K562 (cell line): ENCODE data around the gene SYT13. TPM values are rescaled to one million over a fixed set of nuclear protein-coding genes. Genes with fewer than 3 reads are reported as not detected.

Experiments
- ATAC-seq: fragments of 200-7000 bp; cut with Tn5 transposase; 3 replicates; pipeline ENCODE4 v1.9.1; 2020; ENCODE audit warnings: moderate library complexity
- BruUV-seq: library from RNA; stranded (reverse); fragments of 400-500 nt; replicated peaks from 2 replicates; lab custom pipeline; 2021; lab: Mats Ljungman, UMichigan
- CTCF ChIA-PET: fragments of 300-600 bp; formaldehyde crosslinking; extraction: SDS; loops from one replicate; lab custom pipeline; 2021; ENCODE audit warnings: low intra/inter-chr PET ratio; lab: Yijun Ruan, JAX
- POLR2A ChIA-PET: fragments of 300-600, 350-650 bp; sonication (Branson Sonifier 250); formaldehyde crosslinking; extraction: SDS; loops from one replicate; lab custom pipeline; 2021; ENCODE audit warnings: antibody characterized with exemption, inconsistent platforms; lab: Yijun Ruan, JAX
- DNase-seq, 4 experiments: peaks; one replicate each; pipeline versions ENCODE4 v3.0.0 to v3.0.0-alpha.2; 2011 to 2018; ENCODE audit warnings: low spot score in 3 of 4, mixed read lengths in 3 of 4; ENCODE audit errors: extremely low read depth in 1 of 4
- FAIRE-seq: peaks from 2 replicates; lab custom pipeline; 2011; peaks lifted over from hg19 to GRCh38; lab: Jason Lieb, UNC
- H2AFZ ChIP-seq: 2 replicates; pipeline ENCODE4 v1.6.0; 2011; ENCODE audit warnings: low read depth, low read length, control low read depth, inconsistent platforms
- H3K27ac ChIP-seq: fragments of 200-600 bp; 3 replicates; pipeline ENCODE4 v1.8.0; 2011; ENCODE audit warnings: low read depth, mild to moderate bottlenecking, control low read depth, inconsistent platforms, low read length, moderate library complexity, mixed read lengths; ENCODE audit errors: extremely low read depth
- H3K27me3 ChIP-seq, 2 experiments: fragments of 300-600 bp in 1 of 2; 2 replicates in 1 of 2; 3 replicates in 1 of 2; pipeline versions ENCODE4 v1.6.0 to v1.8.0; 2011; ENCODE audit warnings: inconsistent platforms in 2 of 2, low read length in 2 of 2, mild to moderate bottlenecking in 1 of 2, mixed read lengths in 1 of 2, moderate library complexity in 1 of 2; ENCODE audit not compliant: control insufficient read depth in 2 of 2, insufficient read depth in 2 of 2
- H3K36me3 ChIP-seq: fragments of 300-600 bp; 3 replicates; pipeline ENCODE4 v1.8.0; 2011; ENCODE audit warnings: mild to moderate bottlenecking, low read length, inconsistent platforms; ENCODE audit not compliant: control insufficient read depth, insufficient read depth
- H3K4me1 ChIP-seq, 2 experiments: fragments of 200-600 bp in 1 of 2; replicated peaks in 1 of 2; 2 replicates in 1 of 2; 3 replicates in 1 of 2; pipeline versions ENCODE4 v1.5.1 to v1.8.0; 2011; ENCODE audit warnings: inconsistent platforms in 2 of 2, low read length in 2 of 2, mild to moderate bottlenecking in 1 of 2, mixed read lengths in 1 of 2, moderate library complexity in 1 of 2; ENCODE audit not compliant: control insufficient read depth in 2 of 2, insufficient read depth in 2 of 2
- H3K4me2 ChIP-seq: 2 replicates; pipeline ENCODE4 v1.6.1; 2011; ENCODE audit warnings: low read length, control low read depth, inconsistent platforms, mixed read lengths; ENCODE audit not compliant: insufficient read depth
- H3K4me3 ChIP-seq: fragments of 200-600 bp; sonication (generic), shearing (Covaris generic); 2 replicates; pipeline ENCODE4 v1.5.1; 2016; ENCODE audit warnings: control low read depth, inconsistent platforms
- H3K79me2 ChIP-seq: fragments of 200-600 bp; 3 replicates; pipeline ENCODE4 v1.8.0; 2011; ENCODE audit warnings: low read length, inconsistent platforms; ENCODE audit not compliant: control insufficient read depth, insufficient read depth
- H3K9ac ChIP-seq, 2 experiments: 2 replicates each; pipeline versions ENCODE4 v1.6.0 to v1.6.1; 2011; ENCODE audit warnings: low read depth in 2 of 2, low read length in 2 of 2, control low read depth in 1 of 2, inconsistent platforms in 1 of 2, mild to moderate bottlenecking in 1 of 2, mixed read lengths in 1 of 2; ENCODE audit not compliant: insufficient read depth in 1 of 2
- H3K9me1 ChIP-seq: one replicate; pipeline ENCODE4 v1.6.0; 2011; ENCODE audit warnings: inconsistent platforms, mild to moderate bottlenecking, low read length, moderate library complexity; ENCODE audit not compliant: control insufficient read depth, insufficient read depth
- H3K9me3 ChIP-seq: replicated peaks from 2 replicates; pipeline ENCODE4 v1.5.1; 2011; ENCODE audit warnings: low read depth, low read length, inconsistent platforms; ENCODE audit not compliant: control insufficient read depth, insufficient read depth
- H4K20me1 ChIP-seq: replicated peaks from 2 replicates; pipeline ENCODE4 v1.6.1; 2011; ENCODE audit warnings: low read length, inconsistent platforms, mixed read lengths; ENCODE audit not compliant: control insufficient read depth, insufficient read depth
- BACH1 ChIP-seq: fragments of 200-800 bp; sonication (Bioruptor generic); IDR thresholded peaks from 2 replicates; pipeline ENCODE4 v1.6.1; 2016; ENCODE audit warnings: missing genetic modification characterization, missing compliant biosample characterization
- FOSL1 ChIP-seq: fragments of 200-800 bp; sonication (Bioruptor generic); conservative IDR thresholded peaks from 2 replicates; pipeline ENCODE4 v1.6.1; 2016; ENCODE audit warnings: missing genetic modification characterization, missing compliant biosample characterization
- GABPA ChIP-seq: fragments of 200-800 bp; sonication (Bioruptor generic); conservative IDR thresholded peaks from 2 replicates; pipeline ENCODE4 v1.6.1; 2016; ENCODE audit warnings: low read depth, missing genetic modification characterization, missing compliant biosample characterization
- KAT7 ChIP-seq: sonication (generic); formaldehyde crosslinking; IDR thresholded peaks from 2 replicates; pipeline ENCODE4 v1.8.0; 2022; ENCODE audit warnings: missing genetic modification reagents, mild to moderate bottlenecking, borderline replicate concordance
- KDM5B ChIP-seq: fragments of 200-600 bp; sonication (generic); IDR thresholded peaks from 2 replicates; pipeline ENCODE4 v1.6.1; 2012; ENCODE audit warnings: low read depth, mild to moderate bottlenecking, moderate library complexity, low read length, control low read depth, inconsistent platforms; ENCODE audit not compliant: insufficient replicate concordance
- LCOR ChIP-seq: sonication (generic); formaldehyde crosslinking; IDR thresholded peaks from 2 replicates; pipeline ENCODE4 v1.8.0; 2022; ENCODE audit warnings: mild to moderate bottlenecking, missing genetic modification reagents
- POLR2B ChIP-seq: fragments of 450-650 bp; IDR thresholded peaks from 2 replicates; pipeline ENCODE4 v1.6.1; 2018; ENCODE audit warnings: low read depth; ENCODE audit not compliant: partially characterized antibody
- POLR2H ChIP-seq: IDR thresholded peaks from 2 replicates; pipeline ENCODE4 v1.6.1; 2016; ENCODE audit warnings: missing genetic modification characterization, low read depth, mild to moderate bottlenecking, control low read depth, missing compliant biosample characterization, moderate library complexity
- RBFOX2 ChIP-seq: fragments of 200-400 bp; formaldehyde crosslinking; IDR thresholded peaks from 2 replicates; pipeline ENCODE4 v1.6.1; 2017; ENCODE audit warnings: low read depth, mild to moderate bottlenecking, low read length, moderate library complexity
- RBM22 ChIP-seq: fragments of 200-400 bp; formaldehyde crosslinking; IDR thresholded peaks from 2 replicates; pipeline ENCODE4 v1.6.1; 2018; ENCODE audit warnings: low read length, low read depth; ENCODE audit not compliant: poor library complexity, severe bottlenecking
- RNF2 ChIP-seq: sonication (generic); IDR thresholded peaks from 2 replicates; pipeline ENCODE4 v1.6.1; 2016
- SMAD3 ChIP-seq: fragments of 450-650 bp; formaldehyde crosslinking; conservative IDR thresholded peaks from 2 replicates; pipeline ENCODE4 v1.4.0; 2020; ENCODE audit warnings: mild to moderate bottlenecking
- SMARCA5 ChIP-seq: fragments of 450-650 bp; IDR thresholded peaks from 2 replicates; pipeline ENCODE4 v1.6.1; 2016
- SMARCB1 ChIP-seq: IDR thresholded peaks from 2 replicates; pipeline ENCODE4 v1.6.1; 2011; ENCODE audit warnings: improper control_type of control experiment, low read depth; ENCODE audit not compliant: insufficient read length
- USF2 ChIP-seq: sonication (generic); formaldehyde crosslinking; IDR thresholded peaks from 2 replicates; pipeline ENCODE4 v1.5.0; 2020; ENCODE audit warnings: missing genetic modification reagents
- ZKSCAN1 ChIP-seq: fragments of 150-350 bp; IDR thresholded peaks from 2 replicates; pipeline ENCODE4 v1.6.1; 2016; ENCODE audit warnings: low read depth, low read length
- ZNF586 ChIP-seq: fragments of 450-650 bp; formaldehyde crosslinking; conservative IDR thresholded peaks from 2 replicates; pipeline ENCODE4 v1.4.0; 2020; ENCODE audit warnings: mild to moderate bottlenecking, moderate library complexity
- WGBS: fragments of 100-300 bp; shearing (Covaris generic); methylation state at CpG from one replicate; pipeline ENCODE4 v1.1.6; 2016; ENCODE audit warnings: low coverage, mixed read lengths; ENCODE audit not compliant: insufficient coverage; ENCODE audit errors: missing lambda C conversion rate; 5-methylcytosine and 5-hydroxymethylcytosine counted together
- in situ Hi-C: fragments of 300-500 bp; cut with MboI; formaldehyde crosslinking; loops from 4 replicates; pipeline ENCODE4 v1.15.0; 2018; ENCODE audit warnings: inconsistent platforms, mixed read lengths
- intact Hi-C: fragments of 100-400 bp; cut with micrococcal nuclease; formaldehyde crosslinking; loops from 2 replicates; pipeline ENCODE4 v1.14.2; 2022
- polyA plus RNA-seq, 8 experiments: library from polyadenylated mRNA; depleted of rRNA in 4 of 8; stranded (reverse) in 5 of 8; unstranded in 3 of 8; fragments of >200 nt; fragmentation: Nextera tagmentation in 2 of 8; fragmentation: Illumina TruSeq in 1 of 8; extraction: Ambion mirVana in 2 of 8; extraction: Trizol in 1 of 8; gene quantifications; 2 replicates each; pipeline versions ENCODE4 v1.2.1 to v1.2.3, GENCODE V29; 2011 to 2014; ENCODE audit warnings: inconsistent platforms in 1 of 8, missing spikeins in 1 of 8
- total RNA-seq, 7 experiments: library from RNA; depleted of rRNA in 6 of 7; stranded (reverse); fragments of >200 nt in 6 of 7; fragmentation: Illumina TruSeq in 2 of 7; extraction: Trizol in 2 of 7; gene quantifications; 2 replicates each; pipeline versions ENCODE4 v1.2.1 to v1.2.3, GENCODE V29; 2011 to 2021; ENCODE audit warnings: low replicate concordance in 1 of 7
- TF ChIP-seq, protein P1 (sequence below): IDR thresholded peaks from 3 replicates; pipeline ENCODE4 v1.6.1; 2011; ENCODE audit warnings: borderline replicate concordance, mild to moderate bottlenecking; ENCODE audit not compliant: insufficient read length, insufficient read depth

Gene SYT13
- total and polyA plus RNA-seq, 9 of the 15 experiments (the other 6 are each of a cell fraction or from before 2014, with no cell fraction given): under 0.01 to 0.13 (median 0.08) TPM; not detected in 2

- DNase-seq (no peak), ATAC-seq (no peak)
- no peaks in the 10 kb centered on the region for H3K9me1 ChIP-seq
- intact Hi-C loops: no loop called here
- BruUV-seq: no TSS peak
- no peaks in the 10 kb centered on the region for H4K20me1 ChIP-seq
- H2AFZ ChIP-seq: no peak overlapping the region
- H3K27me3 ChIP-seq: peaks cover 2 to 18% of the 10 kb centered on the region in 2 experiments; a peak in 2 of 5 replicates
- H3K4me1 ChIP-seq: no peaks in the 10 kb centered on the region
- no peaks in the 10 kb centered on the region for H3K9me3 ChIP-seq
- H3K36me3 ChIP-seq: no peaks in the 10 kb centered on the region
- no peak overlapping the region for H3K27ac ChIP-seq
- 1% methylated on average over 8 of the region's 8 CpGs for WGBS
- ChIA-PET CTCF (no interaction called here), POLR2A (interaction anchor here (0.8 kb wide), 1 partner anchor 44 kb away, joined by 3 read pairs; no protein-coding TSS in a partner anchor)
- H3K4me3 ChIP-seq: no peak overlapping the region
- no peak for TF ChIP-seq LCOR (CRISPR knock-in tag)
- TF ChIP-seq SMAD3 (CRISPR knock-in tag): no peak
- TF ChIP-seq RBM22: no peak
- TF ChIP-seq, protein P1, sequence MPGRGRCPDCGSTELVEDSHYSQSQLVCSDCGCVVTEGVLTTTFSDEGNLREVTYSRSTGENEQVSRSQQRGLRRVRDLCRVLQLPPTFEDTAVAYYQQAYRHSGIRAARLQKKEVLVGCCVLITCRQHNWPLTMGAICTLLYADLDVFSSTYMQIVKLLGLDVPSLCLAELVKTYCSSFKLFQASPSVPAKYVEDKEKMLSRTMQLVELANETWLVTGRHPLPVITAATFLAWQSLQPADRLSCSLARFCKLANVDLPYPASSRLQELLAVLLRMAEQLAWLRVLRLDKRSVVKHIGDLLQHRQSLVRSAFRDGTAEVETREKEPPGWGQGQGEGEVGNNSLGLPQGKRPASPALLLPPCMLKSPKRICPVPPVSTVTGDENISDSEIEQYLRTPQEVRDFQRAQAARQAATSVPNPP: no peak
- no peak for TF ChIP-seq ZNF586
- no peak for TF ChIP-seq USF2 (CRISPR knock-in tag)
- no peak for TF ChIP-seq RBFOX2
- no peak for TF ChIP-seq KDM5B
- no peak for TF ChIP-seq RNF2
- TF ChIP-seq FOSL1: no peak
- TF ChIP-seq POLR2B: no peak
- no peak for TF ChIP-seq SMARCA5
- no peak for TF ChIP-seq GABPA (tag)
- no peak for TF ChIP-seq SMARCB1
- TF ChIP-seq BACH1 (tag): no peak
- TF ChIP-seq POLR2H: no peak
- no peak for TF ChIP-seq KAT7 (CRISPR knock-in tag)
- TF ChIP-seq ZKSCAN1: no peak
- TF ChIP-seq, all 486 proteins: peak for 0
- Histone ChIP-seq H3K9ac (no peak overlapping the region), H3K4me2 (no peak overlapping the region), H3K79me2 (no peaks in the 10 kb centered on the region)
- in situ Hi-C loops: no loop called here
- no peak for FAIRE-seq
Observed at GRCh38 chr11:45246241-45246640, 39.9 kb downstream of the SYT13 start.
